ENCODE data around the gene PPP2R5A.

DNA sequence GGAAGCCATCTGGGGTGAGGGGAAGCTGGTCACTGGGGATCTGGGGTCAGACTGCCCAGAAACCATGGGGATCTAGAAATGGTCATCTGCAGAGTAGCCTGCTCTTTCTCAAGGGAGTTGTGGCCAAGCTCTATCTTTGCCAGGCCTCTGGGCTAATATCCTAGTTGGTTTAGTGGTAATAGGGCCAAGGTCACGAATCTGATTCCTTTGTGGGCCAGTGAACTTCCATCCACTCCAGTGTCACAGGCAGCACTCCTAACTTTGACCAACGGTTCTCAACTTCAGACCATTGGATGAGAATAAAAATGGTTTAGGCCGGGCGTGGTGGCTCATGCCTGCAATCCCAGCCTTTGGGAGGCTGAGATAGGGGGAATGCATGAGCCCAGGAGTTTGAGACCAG, 28.1 kb upstream of the PPP2R5A start:
- TF ChIP-seq, protein P1, sequence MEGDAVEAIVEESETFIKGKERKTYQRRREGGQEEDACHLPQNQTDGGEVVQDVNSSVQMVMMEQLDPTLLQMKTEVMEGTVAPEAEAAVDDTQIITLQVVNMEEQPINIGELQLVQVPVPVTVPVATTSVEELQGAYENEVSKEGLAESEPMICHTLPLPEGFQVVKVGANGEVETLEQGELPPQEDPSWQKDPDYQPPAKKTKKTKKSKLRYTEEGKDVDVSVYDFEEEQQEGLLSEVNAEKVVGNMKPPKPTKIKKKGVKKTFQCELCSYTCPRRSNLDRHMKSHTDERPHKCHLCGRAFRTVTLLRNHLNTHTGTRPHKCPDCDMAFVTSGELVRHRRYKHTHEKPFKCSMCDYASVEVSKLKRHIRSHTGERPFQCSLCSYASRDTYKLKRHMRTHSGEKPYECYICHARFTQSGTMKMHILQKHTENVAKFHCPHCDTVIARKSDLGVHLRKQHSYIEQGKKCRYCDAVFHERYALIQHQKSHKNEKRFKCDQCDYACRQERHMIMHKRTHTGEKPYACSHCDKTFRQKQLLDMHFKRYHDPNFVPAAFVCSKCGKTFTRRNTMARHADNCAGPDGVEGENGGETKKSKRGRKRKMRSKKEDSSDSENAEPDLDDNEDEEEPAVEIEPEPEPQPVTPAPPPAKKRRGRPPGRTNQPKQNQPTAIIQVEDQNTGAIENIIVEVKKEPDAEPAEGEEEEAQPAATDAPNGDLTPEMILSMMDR (IDR thresholded peaks at IDR 0.05; ENCODE audit: insufficient read depth, low read length) = no peak
- TF ChIP-seq, protein P2, sequence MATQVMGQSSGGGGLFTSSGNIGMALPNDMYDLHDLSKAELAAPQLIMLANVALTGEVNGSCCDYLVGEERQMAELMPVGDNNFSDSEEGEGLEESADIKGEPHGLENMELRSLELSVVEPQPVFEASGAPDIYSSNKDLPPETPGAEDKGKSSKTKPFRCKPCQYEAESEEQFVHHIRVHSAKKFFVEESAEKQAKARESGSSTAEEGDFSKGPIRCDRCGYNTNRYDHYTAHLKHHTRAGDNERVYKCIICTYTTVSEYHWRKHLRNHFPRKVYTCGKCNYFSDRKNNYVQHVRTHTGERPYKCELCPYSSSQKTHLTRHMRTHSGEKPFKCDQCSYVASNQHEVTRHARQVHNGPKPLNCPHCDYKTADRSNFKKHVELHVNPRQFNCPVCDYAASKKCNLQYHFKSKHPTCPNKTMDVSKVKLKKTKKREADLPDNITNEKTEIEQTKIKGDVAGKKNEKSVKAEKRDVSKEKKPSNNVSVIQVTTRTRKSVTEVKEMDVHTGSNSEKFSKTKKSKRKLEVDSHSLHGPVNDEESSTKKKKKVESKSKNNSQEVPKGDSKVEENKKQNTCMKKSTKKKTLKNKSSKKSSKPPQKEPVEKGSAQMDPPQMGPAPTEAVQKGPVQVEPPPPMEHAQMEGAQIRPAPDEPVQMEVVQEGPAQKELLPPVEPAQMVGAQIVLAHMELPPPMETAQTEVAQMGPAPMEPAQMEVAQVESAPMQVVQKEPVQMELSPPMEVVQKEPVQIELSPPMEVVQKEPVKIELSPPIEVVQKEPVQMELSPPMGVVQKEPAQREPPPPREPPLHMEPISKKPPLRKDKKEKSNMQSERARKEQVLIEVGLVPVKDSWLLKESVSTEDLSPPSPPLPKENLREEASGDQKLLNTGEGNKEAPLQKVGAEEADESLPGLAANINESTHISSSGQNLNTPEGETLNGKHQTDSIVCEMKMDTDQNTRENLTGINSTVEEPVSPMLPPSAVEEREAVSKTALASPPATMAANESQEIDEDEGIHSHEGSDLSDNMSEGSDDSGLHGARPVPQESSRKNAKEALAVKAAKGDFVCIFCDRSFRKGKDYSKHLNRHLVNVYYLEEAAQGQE (IDR thresholded peaks at IDR 0.05; ENCODE audit: insufficient replicate concordance, low read depth) = no peak
- TF ChIP-seq POLR2AphosphoS5 (IDR thresholded peaks at IDR 0.05; ENCODE audit: low read depth) = no peak
- TF ChIP-seq SPI1 (IDR thresholded peaks at IDR 0.05; ENCODE audit: borderline replicate concordance, low read depth) = no peak
- no peak for TF ChIP-seq GABPA (IDR thresholded peaks at IDR 0.05; ENCODE audit: low read depth)

All from HL-60 (cell line).